HEK293 (cell line): ENCODE data around the gene TMOD2.

ENCODE experiments used
- FEZF1 ChIP-seq: fragments of 450-650 bp; formaldehyde crosslinking; IDR thresholded peaks from 2 replicates; pipeline ENCODE4 v1.5.1; 2016; ENCODE audit warnings: missing biosample characterization, missing genetic modification characterization
- KLF9 ChIP-seq: fragments of 450-650 bp; formaldehyde crosslinking; IDR thresholded peaks from 2 replicates; pipeline ENCODE4 v1.5.1; 2016; ENCODE audit warnings: missing biosample characterization, missing genetic modification characterization, low read depth
- MYNN ChIP-seq: fragments of 450-650 bp; formaldehyde crosslinking; IDR thresholded peaks from 2 replicates; pipeline ENCODE4 v1.5.1; 2016; ENCODE audit warnings: missing biosample characterization, missing genetic modification characterization, borderline replicate concordance
- TCF7L2 ChIP-seq: IDR thresholded peaks from 2 replicates; pipeline ENCODE4 v1.6.1; 2011; ENCODE audit warnings: low read depth, mild to moderate bottlenecking, inconsistent platforms, low read length, moderate library complexity, borderline replicate concordance
- ZNF138 ChIP-seq: fragments of 450-650 bp; formaldehyde crosslinking; IDR thresholded peaks from 2 replicates; pipeline ENCODE4 v1.5.1; 2016; ENCODE audit warnings: missing biosample characterization, missing genetic modification characterization, borderline replicate concordance
- ZNF350 ChIP-seq: fragments of 450-650 bp; formaldehyde crosslinking; IDR thresholded peaks from 2 replicates; pipeline ENCODE4 v1.5.0; 2017; ENCODE audit warnings: missing biosample characterization, mild to moderate bottlenecking, missing genetic modification characterization
- ZNF354C ChIP-seq: fragments of 450-650 bp; formaldehyde crosslinking; IDR thresholded peaks from 2 replicates; pipeline ENCODE4 v1.5.1; 2016; ENCODE audit warnings: missing biosample characterization, missing genetic modification characterization, low read depth, borderline replicate concordance
- ZNF423 ChIP-seq: fragments of 450-650 bp; formaldehyde crosslinking; IDR thresholded peaks from 2 replicates; pipeline ENCODE4 v1.5.1; 2016; ENCODE audit warnings: missing biosample characterization, missing genetic modification characterization
- ZNF514 ChIP-seq: fragments of 450-650 bp; formaldehyde crosslinking; IDR thresholded peaks from 2 replicates; pipeline ENCODE4 v1.5.1; 2016; ENCODE audit warnings: missing biosample characterization, missing genetic modification characterization
- ZNF521 ChIP-seq: fragments of 450-650 bp; formaldehyde crosslinking; IDR thresholded peaks from 2 replicates; pipeline ENCODE4 v1.5.1; 2017; ENCODE audit warnings: missing biosample characterization, mild to moderate bottlenecking, missing genetic modification characterization
- ZNF548 ChIP-seq: fragments of 450-650 bp; formaldehyde crosslinking; IDR thresholded peaks from 2 replicates; pipeline ENCODE4 v1.5.1; 2016; ENCODE audit warnings: missing biosample characterization, missing genetic modification characterization
- ZNF621 ChIP-seq: fragments of 450-650 bp; formaldehyde crosslinking; IDR thresholded peaks from 2 replicates; pipeline ENCODE4 v1.5.1; 2017; ENCODE audit warnings: missing biosample characterization, missing genetic modification characterization
- TF ChIP-seq, protein P1 (sequence below): fragments of 450-650 bp; formaldehyde crosslinking; IDR thresholded peaks from 2 replicates; pipeline ENCODE4 v1.5.1; 2016; ENCODE audit warnings: missing biosample characterization, missing genetic modification characterization

DNA sequence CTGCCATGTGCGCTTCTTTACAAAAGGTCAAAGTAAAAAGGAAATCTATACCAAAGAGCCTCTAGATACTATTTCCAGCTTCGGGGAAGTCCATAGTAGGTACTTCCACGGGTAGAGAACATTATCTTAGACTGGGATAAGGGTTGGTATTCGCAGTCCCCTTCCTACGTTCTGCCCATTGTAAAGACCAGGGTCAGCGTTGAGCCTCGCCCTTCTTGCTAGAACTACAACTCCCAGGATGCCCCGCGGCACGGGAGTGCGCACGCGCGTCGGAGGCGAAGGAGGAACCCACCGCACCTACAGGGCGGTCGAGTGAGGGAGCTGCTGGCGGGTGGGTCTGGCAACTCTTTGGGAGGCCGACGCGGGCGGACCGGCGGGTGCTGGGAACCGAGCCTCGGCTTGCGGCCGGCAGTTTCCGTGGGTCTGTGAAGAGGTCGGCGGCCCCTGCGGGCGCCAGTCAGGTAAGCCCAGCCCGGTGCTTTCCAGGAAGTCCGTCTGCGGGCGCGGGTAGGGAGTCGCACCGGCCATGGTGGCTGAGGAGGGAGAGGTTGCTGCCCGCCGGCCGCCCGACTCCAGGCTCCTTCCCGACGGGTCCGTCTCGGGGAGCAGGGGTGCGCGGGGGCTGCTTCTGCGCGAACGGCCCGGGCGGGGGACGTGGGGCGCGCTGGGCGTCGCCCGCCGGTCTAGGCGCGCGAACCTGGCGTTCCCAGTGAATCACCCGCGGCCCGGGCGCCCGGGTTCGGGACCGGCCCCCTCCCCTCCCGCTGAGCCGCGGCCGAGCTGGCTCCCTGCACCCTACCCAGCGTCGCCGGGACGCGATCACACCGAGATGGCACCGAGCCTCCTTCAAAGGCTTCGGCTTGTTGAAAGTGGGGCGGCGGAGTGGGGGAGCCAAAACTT lies 78.2 kb downstream of the TMOD2 start, which contains the start of gene TMOD3:
- TF ChIP-seq ZNF423 = no peak
- no peak for TF ChIP-seq ZNF354C (tag by site-specific recombination)
- TF ChIP-seq ZNF350 (tag by site-specific recombination) = no peak
- no peak for TF ChIP-seq TCF7L2
- no peak for TF ChIP-seq ZNF621 (tag by site-specific recombination)
- 0 out of 2 replicates have a peak, but pooled peaks have one; percentile 26 for TF ChIP-seq KLF9 (tag by site-specific recombination)
- TF ChIP-seq ZNF138 = no peak
- no peak for TF ChIP-seq MYNN (tag by site-specific recombination)
- no peak for TF ChIP-seq ZNF521 (tag by site-specific recombination)
- TF ChIP-seq, protein P1, sequence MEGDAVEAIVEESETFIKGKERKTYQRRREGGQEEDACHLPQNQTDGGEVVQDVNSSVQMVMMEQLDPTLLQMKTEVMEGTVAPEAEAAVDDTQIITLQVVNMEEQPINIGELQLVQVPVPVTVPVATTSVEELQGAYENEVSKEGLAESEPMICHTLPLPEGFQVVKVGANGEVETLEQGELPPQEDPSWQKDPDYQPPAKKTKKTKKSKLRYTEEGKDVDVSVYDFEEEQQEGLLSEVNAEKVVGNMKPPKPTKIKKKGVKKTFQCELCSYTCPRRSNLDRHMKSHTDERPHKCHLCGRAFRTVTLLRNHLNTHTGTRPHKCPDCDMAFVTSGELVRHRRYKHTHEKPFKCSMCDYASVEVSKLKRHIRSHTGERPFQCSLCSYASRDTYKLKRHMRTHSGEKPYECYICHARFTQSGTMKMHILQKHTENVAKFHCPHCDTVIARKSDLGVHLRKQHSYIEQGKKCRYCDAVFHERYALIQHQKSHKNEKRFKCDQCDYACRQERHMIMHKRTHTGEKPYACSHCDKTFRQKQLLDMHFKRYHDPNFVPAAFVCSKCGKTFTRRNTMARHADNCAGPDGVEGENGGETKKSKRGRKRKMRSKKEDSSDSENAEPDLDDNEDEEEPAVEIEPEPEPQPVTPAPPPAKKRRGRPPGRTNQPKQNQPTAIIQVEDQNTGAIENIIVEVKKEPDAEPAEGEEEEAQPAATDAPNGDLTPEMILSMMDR (tag by site-specific recombination) = no peak
- no peak for TF ChIP-seq ZNF514 (tag by site-specific recombination)
- no peak for TF ChIP-seq FEZF1 (tag by site-specific recombination)
- TF ChIP-seq ZNF548 (tag by site-specific recombination) = no peak
